Measurements from ENCODE around the gene BCL2L15. TPM values are rescaled to one million over a fixed set of nuclear protein-coding genes. Genes with fewer than 3 reads are reported as not detected.

BCL2L15 gene
- total and polyA plus RNA-seq, 2 donors (not counting 3 experiments of a cell fraction or from before 2014, with no cell fraction given), result 0.28 to 0.29 TPM

DNA sequence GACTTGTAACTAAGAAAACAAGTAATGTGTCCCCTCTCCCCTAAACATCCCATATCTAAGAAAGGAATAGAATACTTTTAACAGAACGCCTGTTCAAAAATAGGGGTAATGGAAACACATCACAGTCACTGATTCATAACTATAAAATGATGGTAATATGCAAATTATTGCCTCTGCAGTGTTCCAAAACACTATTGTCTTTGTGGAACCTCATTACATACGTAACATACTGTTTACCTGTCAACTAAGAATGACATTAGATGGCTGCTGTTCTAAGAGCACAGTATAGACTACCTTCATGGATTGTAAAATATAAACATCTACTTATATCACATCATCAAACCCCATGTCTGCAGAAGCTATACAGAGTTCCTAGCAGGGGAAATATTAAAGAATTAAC is 3.4 kb upstream of the BCL2L15 start:
- Histone ChIP-seq H3K27ac (ENCODE audit: insufficient read depth, low read depth, low read length) (no peak overlapping the region), H3K4me2 (ENCODE audit: insufficient read depth, low read length) (no peak overlapping the region), H3K9ac (replicated peaks; ENCODE audit: extremely low read depth, insufficient read depth, low read length) (no peak overlapping the region), H3K27me3 (ENCODE audit: control insufficient read depth in 2 of 2, insufficient read depth in 2 of 2, low read length in 2 of 2) (no peaks in the 10 kb centered on the region), H3K9me1 (replicated peaks; ENCODE audit: control insufficient read depth, extremely low read depth, insufficient read depth, low read length) (no peaks in the 10 kb centered on the region), H3K4me1 (ENCODE audit: control insufficient read depth, extremely low read depth, insufficient read depth, low read length) (no peaks in the 10 kb centered on the region), H4K20me1 (replicated peaks; ENCODE audit: control insufficient read depth, extremely low read depth, insufficient read depth, low read length) (no peaks in the 10 kb centered on the region), H3K79me2 (ENCODE audit: control insufficient read depth, insufficient read depth, low read length) (no peaks in the 10 kb centered on the region), H2AFZ (ENCODE audit: low read depth, low read length) (no peak overlapping the region), H3K9me3 (replicated peaks; ENCODE audit: control insufficient read depth, insufficient read depth, low read length) (no peaks in the 10 kb centered on the region), H3K4me3 (replicated peaks in 1 of 3; ENCODE audit: insufficient read depth in 1 of 3, low read depth in 1 of 3, low read length in 3 of 3) (no peak overlapping the region), H3K36me3 (ENCODE audit: control insufficient read depth in 2 of 2, extremely low read depth in 1 of 2, insufficient read depth in 2 of 2, low read length in 2 of 2) (peaks cover 0 to 4% of the 10 kb centered on the region in 2 experiments)
- intact Hi-C loops (cut with micrococcal nuclease) (no loop called here), dilution Hi-C loops (cut with MboI; ENCODE audit: extremely low pct_ligation_motif_present, low sequenced_read_pairs) (no loop called here)
- POLR2A ChIA-PET, result interaction anchor here (0.6 kb wide), 1 partner anchor 1471 kb away, joined by 3 read pairs; no protein-coding TSS in a partner anchor
- FAIRE-seq, result no peak
- TF ChIP-seq POLR2AphosphoS5 (IDR thresholded peaks at IDR 0.05; ENCODE audit: insufficient read depth, low read depth, low read length) (no peak), FOS (IDR thresholded peaks at IDR 0.05; ENCODE audit: borderline replicate concordance, insufficient read depth, low read length) (no peak), POLR2A (IDR thresholded peaks at IDR 0.05; ENCODE audit: low read depth, low read length) (no peak)
- TF ChIP-seq, protein P1, sequence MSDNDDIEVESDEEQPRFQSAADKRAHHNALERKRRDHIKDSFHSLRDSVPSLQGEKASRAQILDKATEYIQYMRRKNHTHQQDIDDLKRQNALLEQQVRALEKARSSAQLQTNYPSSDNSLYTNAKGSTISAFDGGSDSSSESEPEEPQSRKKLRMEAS (IDR thresholded peaks at IDR 0.05; ENCODE audit: insufficient read depth, insufficient read length), result no peak
- TF ChIP-seq, protein P2, sequence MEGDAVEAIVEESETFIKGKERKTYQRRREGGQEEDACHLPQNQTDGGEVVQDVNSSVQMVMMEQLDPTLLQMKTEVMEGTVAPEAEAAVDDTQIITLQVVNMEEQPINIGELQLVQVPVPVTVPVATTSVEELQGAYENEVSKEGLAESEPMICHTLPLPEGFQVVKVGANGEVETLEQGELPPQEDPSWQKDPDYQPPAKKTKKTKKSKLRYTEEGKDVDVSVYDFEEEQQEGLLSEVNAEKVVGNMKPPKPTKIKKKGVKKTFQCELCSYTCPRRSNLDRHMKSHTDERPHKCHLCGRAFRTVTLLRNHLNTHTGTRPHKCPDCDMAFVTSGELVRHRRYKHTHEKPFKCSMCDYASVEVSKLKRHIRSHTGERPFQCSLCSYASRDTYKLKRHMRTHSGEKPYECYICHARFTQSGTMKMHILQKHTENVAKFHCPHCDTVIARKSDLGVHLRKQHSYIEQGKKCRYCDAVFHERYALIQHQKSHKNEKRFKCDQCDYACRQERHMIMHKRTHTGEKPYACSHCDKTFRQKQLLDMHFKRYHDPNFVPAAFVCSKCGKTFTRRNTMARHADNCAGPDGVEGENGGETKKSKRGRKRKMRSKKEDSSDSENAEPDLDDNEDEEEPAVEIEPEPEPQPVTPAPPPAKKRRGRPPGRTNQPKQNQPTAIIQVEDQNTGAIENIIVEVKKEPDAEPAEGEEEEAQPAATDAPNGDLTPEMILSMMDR (IDR thresholded peaks at IDR 0.05; ENCODE audit: extremely low read depth in 1 of 2, insufficient read depth in 1 of 2, low read depth in 1 of 2, low read length in 2 of 2), result no peak
- CTCF ChIA-PET, result interaction anchor here (0.9 to 1.3 kb wide), 2 partner anchors 10 to 23 kb away, joined by 3 to 4 read pairs; no protein-coding TSS in a partner anchor
- DNase-seq (ENCODE audit: low read depth, low spot score), result no peak
- BruUV-seq (replicated peaks), result no TSS peak

Measured in endothelial cell of umbilical vein (primary cell).